ENCODE measurements around the gene SUDS3. TPM values are rescaled to one million over a fixed set of nuclear protein-coding genes. Genes with fewer than 3 reads are reported as not detected.
A peak's percentile ranks its signal among the peaks of the same experiment; 100 is the strongest.

Gene SUDS3
- polyA plus RNA-seq = 17.8 TPM

- peaks cover 18 to 32% (median 27%) of the 10 kb centered on the region in 3 donors for H3K4me1 Mint-ChIP-seq
- H3K27ac Mint-ChIP-seq = peak within 1 kb of the TSS; percentile 99 to 100 (median 99)
- H3K36me3 Mint-ChIP-seq = peaks cover 4% of the 10 kb centered on the region
- H3K9me3 Mint-ChIP-seq = no peaks in the 10 kb centered on the region
- H3K4me3 Mint-ChIP-seq = peak within 1 kb of the TSS; percentile 94 to 98 (median 98)
- H3K27me3 Mint-ChIP-seq = no peaks in the 10 kb centered on the region
Measured at GRCh38 chr12:118376089-118377020, at the start of gene SUDS3. Gene SUDS3, plus strand, starts transcription at chr12:118376555. Its CDS starts 137 bp downstream, at chr12:118376692.

- peaks cover 33 to 41% (median 38%) of the 10 kb centered on the region in 3 donors for H3K4me1 Mint-ChIP-seq
- H3K27ac Mint-ChIP-seq = no peak overlapping the region
- no peak overlapping the region for H3K4me3 Mint-ChIP-seq
- H3K36me3 Mint-ChIP-seq = peaks cover 3% of the 10 kb centered on the region
- peaks cover 2% of the 10 kb centered on the region for H3K27me3 Mint-ChIP-seq
- H3K9me3 Mint-ChIP-seq = no peaks in the 10 kb centered on the region
Measured at GRCh38 chr12:118326991-118327390, 49.4 kb upstream of the SUDS3 start.

GRCh38 chr12:118327391-118327790 is 49.0 kb upstream of the SUDS3 start:
- no peak overlapping the region for H3K27ac Mint-ChIP-seq
- H3K27me3 Mint-ChIP-seq = peaks cover 2% of the 10 kb centered on the region
- H3K36me3 Mint-ChIP-seq = peaks cover 3% of the 10 kb centered on the region
- H3K4me3 Mint-ChIP-seq = peak overlapping the region in 2 of 4 donors; percentile 21 to 47
- no peaks in the 10 kb centered on the region for H3K9me3 Mint-ChIP-seq
- H3K4me1 Mint-ChIP-seq = peaks cover 33 to 41% (median 38%) of the 10 kb centered on the region in 3 donors

- H3K36me3 Mint-ChIP-seq = peaks cover 8% of the 10 kb centered on the region
- H3K9me3 Mint-ChIP-seq = no peaks in the 10 kb centered on the region
- H3K4me3 Mint-ChIP-seq = peak overlapping the region in 1 of 4 donors; percentile 98
- peak overlapping the region in 2 of 3 donors; percentile 21 to 40 for H3K27ac Mint-ChIP-seq
- peaks cover 37 to 50% (median 43%) of the 10 kb centered on the region in 3 donors for H3K4me1 Mint-ChIP-seq
- H3K27me3 Mint-ChIP-seq = peaks cover 2% of the 10 kb centered on the region
Measured at GRCh38 chr12:118328486-118329330, 47.6 kb upstream of the SUDS3 start.

DNA sequence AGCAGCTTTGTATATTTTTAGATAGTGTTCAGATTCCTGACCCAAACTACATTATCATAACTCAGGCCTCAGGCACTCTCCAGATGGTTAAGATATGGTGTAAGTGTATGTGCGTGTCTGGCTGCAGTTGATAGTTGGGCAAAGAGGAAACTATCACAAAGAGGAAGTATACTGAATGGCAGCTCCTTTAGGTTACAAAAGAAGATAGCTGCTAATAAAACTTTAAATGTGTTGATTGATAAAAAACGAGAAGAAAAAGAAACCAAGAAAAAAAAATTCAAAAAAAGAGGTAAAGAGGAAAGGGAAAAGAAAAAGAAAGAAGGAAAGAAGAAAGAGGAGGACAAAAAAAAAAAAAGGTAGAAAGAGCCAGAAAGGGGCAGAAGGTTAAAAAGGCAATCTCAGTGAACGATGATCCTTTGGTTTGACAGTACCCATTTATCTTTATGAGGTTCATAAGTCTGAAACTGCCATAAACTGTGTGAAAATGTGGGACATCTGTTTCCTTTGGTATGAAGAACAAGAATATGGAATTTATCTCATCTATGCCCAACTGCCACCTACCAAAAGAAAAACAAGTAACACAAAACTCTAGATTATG is 45.8 kb upstream of the SUDS3 start:
- Mint-ChIP-seq H3K27ac (peak overlapping the region; percentile 46 to 91 (median 89)), H3K4me1 (peaks cover 36 to 43% (median 41%) of the 10 kb centered on the region in 3 donors), H3K36me3 (peaks cover 8% of the 10 kb centered on the region), H3K27me3 (peaks cover 2% of the 10 kb centered on the region), H3K9me3 (no peaks in the 10 kb centered on the region), H3K4me3 (peak overlapping the region in 3 of 4 donors; percentile 1 to 98 (median 76))

DNA sequence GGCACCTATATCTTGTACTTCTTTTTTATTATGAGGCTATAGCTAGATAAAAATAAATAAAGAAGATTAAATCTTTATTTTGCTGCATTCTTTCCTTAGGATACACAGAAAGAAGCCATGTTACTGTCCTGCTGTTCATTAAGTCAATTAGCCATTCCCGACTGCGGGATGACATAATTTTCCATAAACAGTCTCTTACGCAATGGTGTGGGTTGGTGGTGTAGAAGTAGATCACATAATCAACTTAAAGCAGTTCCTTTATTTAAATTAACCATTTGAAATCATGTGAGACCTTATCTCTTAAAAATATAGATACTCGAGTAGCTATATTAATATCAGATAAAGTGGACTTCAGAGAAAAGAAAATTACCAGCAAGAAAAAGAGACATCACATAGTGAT is 43.8 kb upstream of the SUDS3 start:
- Mint-ChIP-seq H3K36me3 (peaks cover 8% of the 10 kb centered on the region), H3K4me3 (no peak overlapping the region), H3K9me3 (no peaks in the 10 kb centered on the region), H3K27ac (peak overlapping the region in 1 of 3 donors; percentile 8), H3K27me3 (peaks cover 2% of the 10 kb centered on the region), H3K4me1 (peaks cover 37 to 53% (median 43%) of the 10 kb centered on the region in 3 donors)

GRCh38 chr12:118334241-118334640 is 42.1 kb upstream of the SUDS3 start:
- Mint-ChIP-seq H3K27ac (no peak overlapping the region), H3K9me3 (no peaks in the 10 kb centered on the region), H3K27me3 (peaks cover 2% of the 10 kb centered on the region), H3K36me3 (peaks cover 12% of the 10 kb centered on the region), H3K4me3 (no peak overlapping the region), H3K4me1 (peaks cover 33 to 50% (median 35%) of the 10 kb centered on the region in 3 donors)

GRCh38 chr12:118334939-118335567 is 41.3 kb upstream of the SUDS3 start:
- H3K4me1 Mint-ChIP-seq = peaks cover 27 to 48% (median 29%) of the 10 kb centered on the region in 3 donors

GRCh38 chr12:118336123-118336522 is 40.2 kb upstream of the SUDS3 start:
- Mint-ChIP-seq H3K36me3 (peaks cover 12% of the 10 kb centered on the region), H3K27me3 (no peaks in the 10 kb centered on the region), H3K4me3 (no peak overlapping the region), H3K27ac (no peak overlapping the region), H3K4me1 (peaks cover 18 to 43% (median 19%) of the 10 kb centered on the region in 3 donors), H3K9me3 (no peaks in the 10 kb centered on the region)

More at GRCh38 chr12:118334939-118335567, 41.3 kb upstream of the SUDS3 start:
- no peaks in the 10 kb centered on the region for H3K9me3 Mint-ChIP-seq
- peaks cover 2% of the 10 kb centered on the region for H3K27me3 Mint-ChIP-seq
- peaks cover 14% of the 10 kb centered on the region for H3K36me3 Mint-ChIP-seq
- H3K27ac Mint-ChIP-seq = no peak overlapping the region
- no peak overlapping the region for H3K4me3 Mint-ChIP-seq

- Mint-ChIP-seq H3K36me3 (peaks cover 12% of the 10 kb centered on the region), H3K9me3 (no peaks in the 10 kb centered on the region), H3K27ac (no peak overlapping the region), H3K4me3 (no peak overlapping the region), H3K4me1 (peaks cover 18 to 43% (median 20%) of the 10 kb centered on the region in 3 donors), H3K27me3 (no peaks in the 10 kb centered on the region)
Measured at GRCh38 chr12:118337194-118337838, 39.0 kb upstream of the SUDS3 start.

- no peaks in the 10 kb centered on the region for H3K9me3 Mint-ChIP-seq
- no peaks in the 10 kb centered on the region for H3K27me3 Mint-ChIP-seq
- no peak overlapping the region for H3K4me3 Mint-ChIP-seq
- peaks cover 8% of the 10 kb centered on the region for H3K36me3 Mint-ChIP-seq
- H3K27ac Mint-ChIP-seq = peak overlapping the region in 1 of 3 donors; percentile 27
- peaks cover 24 to 47% (median 35%) of the 10 kb centered on the region in 3 donors for H3K4me1 Mint-ChIP-seq
Measured at GRCh38 chr12:118342090-118342489, 34.3 kb upstream of the SUDS3 start.

DNA sequence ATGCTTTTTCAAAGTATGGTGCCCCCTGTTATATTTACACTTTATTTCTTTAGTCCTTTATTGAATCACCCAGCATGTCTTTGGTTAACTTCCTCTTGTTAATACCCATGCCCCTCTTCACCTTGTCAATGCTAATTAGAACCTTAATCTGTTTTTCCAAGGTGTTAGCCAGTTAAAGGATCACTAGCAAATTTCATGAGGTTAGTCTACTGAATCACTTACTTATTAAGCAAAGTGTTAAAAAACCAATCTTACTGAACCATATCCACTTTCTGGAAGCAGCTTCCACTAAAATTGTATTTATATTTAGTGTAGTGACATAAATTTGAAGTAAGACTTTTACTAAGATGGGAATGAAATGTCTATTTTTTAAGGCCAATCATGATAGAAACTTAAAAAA is 31.5 kb upstream of the SUDS3 start:
- Mint-ChIP-seq H3K36me3 (peaks cover 5% of the 10 kb centered on the region), H3K27ac (peak overlapping the region in 2 of 3 donors; percentile 3 to 14), H3K27me3 (no peaks in the 10 kb centered on the region), H3K4me3 (no peak overlapping the region), H3K9me3 (no peaks in the 10 kb centered on the region), H3K4me1 (peaks cover 23 to 39% (median 38%) of the 10 kb centered on the region in 3 donors)

GRCh38 chr12:118345355-118345754 is 31.0 kb upstream of the SUDS3 start:
- no peaks in the 10 kb centered on the region for H3K9me3 Mint-ChIP-seq
- peak overlapping the region in 2 of 4 donors; percentile 13 to 81 for H3K4me3 Mint-ChIP-seq
- H3K36me3 Mint-ChIP-seq = peaks cover 4% of the 10 kb centered on the region
- H3K27me3 Mint-ChIP-seq = no peaks in the 10 kb centered on the region
- H3K27ac Mint-ChIP-seq = peak overlapping the region in 2 of 3 donors; percentile 3 to 14
- H3K4me1 Mint-ChIP-seq = peaks cover 23 to 42% (median 34%) of the 10 kb centered on the region in 3 donors
